ENCODE results near the gene SAMD11. TPM values are rescaled to one million over a fixed set of nuclear protein-coding genes. Genes with fewer than 3 reads are reported as not detected.

SAMD11 gene
- total RNA-seq, 4 donors from 2014 or later: 2.2 to 26.9 (median 3.0) TPM; not detected in 1

- intact Hi-C loops (cut with DNase I; ENCODE audit: low total_unique reads) (no loop called here), in situ Hi-C loops (cut with MboI; ENCODE audit: low pct_ligation_motif_present in 1 of 4, low pct_unique_long_range_greater_than_20kb in 1 of 4, low sequenced_read_pairs in 3 of 4) (no loop called here)
- TF ChIP-seq POLR2A (IDR thresholded peaks at IDR 0.05) (no peak), CTCF (IDR thresholded peaks at IDR 0.05) (no peak), POLR2AphosphoS5 (IDR thresholded peaks at IDR 0.05) (no peak), EP300 (IDR thresholded peaks at IDR 0.05; ENCODE audit: low read depth) (no peak)
- Histone ChIP-seq H3K36me3 (no peaks in the 10 kb centered on the region), H3K27ac (no peak overlapping the region), H3K27me3 (peaks cover 100% of the 10 kb centered on the region), H3K4me3 (no peak overlapping the region), H3K9me3 (no peaks in the 10 kb centered on the region), H3K4me1 (peaks cover 19 to 38% (median 28%) of the 10 kb centered on the region in 4 donors)
- 52% methylated on average over 6 of the region's 6 CpGs; no CpG with 5 or more reads in 1 of the 2 donors for WGBS, 2 donors (ENCODE audit: low coverage in 1 of 2)
- DNase-seq: no peak
Measured at GRCh38 chr1:918843-919242, 4.9 kb upstream of the SAMD11 start.

DNA sequence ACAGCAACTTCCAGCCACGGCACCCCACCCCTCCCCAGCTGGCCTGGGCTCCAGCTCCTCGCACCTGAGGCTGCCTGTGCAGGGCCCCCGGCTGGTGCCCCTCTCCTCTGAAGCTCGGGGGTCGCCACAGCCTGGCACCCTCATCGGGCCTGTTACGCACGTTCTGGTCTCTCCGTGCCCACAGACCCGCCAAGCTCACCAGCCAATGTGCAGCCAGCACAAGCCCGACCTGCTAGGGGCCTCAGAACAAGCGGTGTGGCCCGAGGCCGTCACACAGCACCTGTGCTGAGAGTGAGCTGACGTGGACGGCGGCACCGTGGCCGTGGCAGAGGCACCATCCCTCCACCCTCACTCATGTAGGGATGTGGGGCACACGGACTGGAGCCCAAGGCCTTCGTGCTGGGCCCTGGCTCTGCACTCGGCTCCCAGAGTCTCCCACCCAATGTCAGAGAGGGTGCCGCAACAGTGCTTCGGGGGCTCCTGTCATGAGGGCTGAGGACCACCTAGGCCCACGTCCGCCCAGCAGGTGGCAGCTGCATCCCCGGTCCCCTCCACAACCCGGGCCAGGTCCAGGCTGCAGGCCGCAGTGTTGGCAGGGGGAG, 4.4 kb upstream of the SAMD11 start:
- H3K9me3 ChIP-seq: no peaks in the 10 kb centered on the region
- intact Hi-C loops (cut with DNase I; ENCODE audit: low total_unique reads): no loop called here
- H3K36me3 ChIP-seq: no peaks in the 10 kb centered on the region
- peaks cover 100% of the 10 kb centered on the region for H3K27me3 ChIP-seq
- H3K27ac ChIP-seq: no peak overlapping the region
- WGBS, 2 donors (ENCODE audit: low coverage in 1 of 2): 58% methylated on average over 16 of the region's 29 CpGs; no CpG with 5 or more reads in 1 of the 2 donors
- TF ChIP-seq CTCF (IDR thresholded peaks at IDR 0.05) (no peak), EP300 (IDR thresholded peaks at IDR 0.05; ENCODE audit: low read depth) (no peak), POLR2A (IDR thresholded peaks at IDR 0.05) (no peak), POLR2AphosphoS5 (IDR thresholded peaks at IDR 0.05) (no peak)
- no peak overlapping the region for H3K4me3 ChIP-seq
- in situ Hi-C loops (cut with MboI; ENCODE audit: low pct_ligation_motif_present in 1 of 4, low pct_unique_long_range_greater_than_20kb in 1 of 4, low sequenced_read_pairs in 3 of 4): no loop called here
- peaks cover 19 to 38% (median 29%) of the 10 kb centered on the region in 4 donors for H3K4me1 ChIP-seq
- DNase-seq: no peak

GRCh38 chr1:920010-920409, 3.7 kb upstream of the SAMD11 start:
- no peak for DNase-seq
- Histone ChIP-seq H3K27me3 (peaks cover 100% of the 10 kb centered on the region), H3K9me3 (no peaks in the 10 kb centered on the region), H3K4me3 (no peak overlapping the region), H3K27ac (no peak overlapping the region), H3K4me1 (peaks cover 21 to 44% (median 34%) of the 10 kb centered on the region in 4 donors), H3K36me3 (no peaks in the 10 kb centered on the region)
- WGBS, 2 donors (ENCODE audit: low coverage in 1 of 2): 28% methylated on average over 14 of the region's 23 CpGs; no CpG with 5 or more reads in 1 of the 2 donors
- TF ChIP-seq POLR2AphosphoS5 (IDR thresholded peaks at IDR 0.05): no peak
- TF ChIP-seq EP300 (IDR thresholded peaks at IDR 0.05; ENCODE audit: low read depth): no peak
- no peak for TF ChIP-seq CTCF (IDR thresholded peaks at IDR 0.05)
- TF ChIP-seq POLR2A (IDR thresholded peaks at IDR 0.05): no peak
- intact Hi-C loops (cut with DNase I; ENCODE audit: low total_unique reads) (no loop called here), in situ Hi-C loops (cut with MboI; ENCODE audit: low pct_ligation_motif_present in 1 of 4, low pct_unique_long_range_greater_than_20kb in 1 of 4, low sequenced_read_pairs in 3 of 4) (no loop called here)

DNA sequence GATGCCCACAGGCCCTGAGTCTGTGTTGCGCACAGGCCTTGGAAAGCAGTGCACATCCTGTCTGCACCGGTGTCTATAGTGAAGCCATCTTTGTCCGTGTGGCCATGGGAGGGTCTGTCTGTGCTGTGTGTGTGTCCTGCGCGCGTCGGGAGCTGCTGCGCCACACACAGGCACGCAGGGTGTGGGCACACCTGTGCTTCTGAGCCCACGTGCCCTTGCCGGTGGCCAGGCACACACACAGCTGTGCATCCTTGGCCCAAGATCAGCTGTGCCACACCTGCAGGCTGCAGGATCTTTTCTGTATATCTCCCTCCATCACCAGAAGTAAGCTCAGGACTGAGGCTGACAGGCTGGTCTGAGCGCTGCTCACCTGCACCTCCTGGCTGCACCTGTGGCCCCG, 3.2 kb upstream of the SAMD11 start:
- Histone ChIP-seq H3K4me3 (no peak overlapping the region), H3K36me3 (no peaks in the 10 kb centered on the region), H3K27ac (no peak overlapping the region), H3K4me1 (peaks cover 23 to 48% (median 38%) of the 10 kb centered on the region in 4 donors), H3K27me3 (peaks cover 100% of the 10 kb centered on the region), H3K9me3 (no peaks in the 10 kb centered on the region)
- TF ChIP-seq POLR2AphosphoS5 (IDR thresholded peaks at IDR 0.05) (no peak), POLR2A (IDR thresholded peaks at IDR 0.05) (no peak), CTCF (IDR thresholded peaks at IDR 0.05) (no peak), EP300 (IDR thresholded peaks at IDR 0.05; ENCODE audit: low read depth) (no peak)
- in situ Hi-C loops (cut with MboI; ENCODE audit: low pct_ligation_motif_present in 1 of 4, low pct_unique_long_range_greater_than_20kb in 1 of 4, low sequenced_read_pairs in 3 of 4): no loop called here
- intact Hi-C loops (cut with DNase I; ENCODE audit: low total_unique reads): no loop called here
- DNase-seq: no peak
- 4% methylated on average over 5 of the region's 13 CpGs; no CpG with 5 or more reads in 1 of the 2 donors for WGBS, 2 donors (ENCODE audit: low coverage in 1 of 2)

Measured in transverse colon (tissue), 4 donors.